ENCODE results near the gene CDYL. TPM values are rescaled to one million over a fixed set of nuclear protein-coding genes. Genes with fewer than 3 reads are reported as not detected.

CDYL gene
- total RNA-seq, 4 donors from 2014 or later: 41.9 to 52.3 (median 45.7) TPM

GRCh38 chr6:4971851-4972250, 195.6 kb downstream of the CDYL start:
- WGBS: 91% methylated on average over 7 of the region's 7 CpGs
- intact Hi-C loops (cut with DNase I): no loop called here
- Histone ChIP-seq H3K27ac (replicated peaks in 1 of 4) (no peak overlapping the region), H3K4me1 (peaks cover 0 to 26% (median 19%) of the 10 kb centered on the region in 4 donors), H3K9me3 (no peaks in the 10 kb centered on the region), H3K4me3 (no peak overlapping the region), H3K36me3 (no peaks in the 10 kb centered on the region), H3K27me3 (no peaks in the 10 kb centered on the region)
- TF ChIP-seq CTCF (IDR thresholded peaks at IDR 0.05) (no peak), EP300 (IDR thresholded peaks at IDR 0.05) (no peak), POLR2A (IDR thresholded peaks at IDR 0.05; ENCODE audit: low read depth) (no peak), POLR2AphosphoS5 (IDR thresholded peaks at IDR 0.05) (no peak)
- peak; percentile 68 for DNase-seq (ENCODE audit: extremely low spot score)

GRCh38 chr6:4972438-4972837, 196.2 kb downstream of the CDYL start:
- Histone ChIP-seq H3K4me1 (peaks cover 0 to 26% (median 19%) of the 10 kb centered on the region in 4 donors), H3K27ac (replicated peaks in 1 of 4) (no peak overlapping the region), H3K27me3 (no peaks in the 10 kb centered on the region), H3K36me3 (no peaks in the 10 kb centered on the region), H3K4me3 (no peak overlapping the region), H3K9me3 (no peaks in the 10 kb centered on the region)
- intact Hi-C loops (cut with DNase I): no loop called here
- DNase-seq (ENCODE audit: extremely low spot score): peak; percentile 60
- 86% methylated on average over 10 of the region's 10 CpGs for WGBS
- no peak for TF ChIP-seq POLR2AphosphoS5 (IDR thresholded peaks at IDR 0.05)
- no peak for TF ChIP-seq EP300 (IDR thresholded peaks at IDR 0.05)
- no peak for TF ChIP-seq POLR2A (IDR thresholded peaks at IDR 0.05; ENCODE audit: low read depth)
- no peak for TF ChIP-seq CTCF (IDR thresholded peaks at IDR 0.05)

GRCh38 chr6:4973415-4973814, 197.2 kb downstream of the CDYL start:
- peak overlapping the region in 3 of 4 donors; percentile 50 to 63 (median 52) for H3K27ac ChIP-seq (replicated peaks in 1 of 4)
- WGBS: 90% methylated on average over 13 of the region's 13 CpGs

GRCh38 chr6:4973982-4974745, 198.0 kb downstream of the CDYL start:
- peak overlapping the region in 1 of 4 donors; percentile 5 for H3K4me3 ChIP-seq
- no peaks in the 10 kb centered on the region for H3K36me3 ChIP-seq
- intact Hi-C loops (cut with DNase I): no loop called here
- WGBS: 30% methylated on average over 10 of the region's 14 CpGs
- peak; percentile 91 for DNase-seq (ENCODE audit: extremely low spot score)
- peaks cover 0 to 26% (median 19%) of the 10 kb centered on the region in 4 donors for H3K4me1 ChIP-seq
- H3K27ac ChIP-seq (replicated peaks in 1 of 4): peak overlapping the region; percentile 28 to 63 (median 51)
- no peaks in the 10 kb centered on the region for H3K27me3 ChIP-seq
- TF ChIP-seq POLR2A (IDR thresholded peaks at IDR 0.05; ENCODE audit: low read depth) (no peak), POLR2AphosphoS5 (IDR thresholded peaks at IDR 0.05) (no peak), CTCF (IDR thresholded peaks at IDR 0.05) (no peak), EP300 (IDR thresholded peaks at IDR 0.05) (no peak)
- peaks cover 0 to 16% (median 3%) of the 10 kb centered on the region in 4 donors for H3K9me3 ChIP-seq

More at GRCh38 chr6:4973415-4973814, 197.2 kb downstream of the CDYL start:
- TF ChIP-seq POLR2A (IDR thresholded peaks at IDR 0.05; ENCODE audit: low read depth) (no peak), EP300 (IDR thresholded peaks at IDR 0.05) (no peak), CTCF (IDR thresholded peaks at IDR 0.05) (no peak), POLR2AphosphoS5 (IDR thresholded peaks at IDR 0.05) (no peak)
- intact Hi-C loops (cut with DNase I): no loop called here
- no peak overlapping the region for H3K4me3 ChIP-seq
- no peaks in the 10 kb centered on the region for H3K27me3 ChIP-seq
- peaks cover 0 to 8% (median 0%) of the 10 kb centered on the region in 4 donors for H3K9me3 ChIP-seq
- H3K36me3 ChIP-seq: no peaks in the 10 kb centered on the region
- H3K4me1 ChIP-seq: peaks cover 0 to 26% (median 19%) of the 10 kb centered on the region in 4 donors
- peak; percentile 91 for DNase-seq (ENCODE audit: extremely low spot score)
